Neuronal stem cell (in vitro differentiated cells): Measurements from ENCODE around the gene RAD52.
A peak's percentile ranks its signal among the peaks of the same experiment; 100 is the strongest.

Experiments used
- DNase-seq: peaks from one replicate; pipeline ENCODE4 v3.0.0-alpha.2; 2013; ENCODE audit warnings: low spot score
- H2AFZ ChIP-seq: one replicate; pipeline ENCODE4 v1.6.1; 2013; ENCODE audit warnings: mild to moderate bottlenecking, low read length, inconsistent platforms
- H2AK5ac ChIP-seq: 2 replicates; pipeline ENCODE4 v1.6.1; 2013; ENCODE audit warnings: low read depth, mild to moderate bottlenecking, inconsistent platforms, low read length, moderate library complexity, mixed read lengths
- H2BK120ac ChIP-seq: 2 replicates; pipeline ENCODE4 v1.6.1; 2013; ENCODE audit warnings: low read depth, mild to moderate bottlenecking, inconsistent platforms, low read length, moderate library complexity, mixed read lengths
- H2BK12ac ChIP-seq: one replicate; pipeline ENCODE4 v1.6.1; 2013; ENCODE audit warnings: low read length, inconsistent platforms
- H2BK15ac ChIP-seq: 2 replicates; pipeline ENCODE4 v1.6.1; 2013; ENCODE audit warnings: mild to moderate bottlenecking, low read length, inconsistent platforms, mixed read lengths
- H2BK5ac ChIP-seq: one replicate; pipeline ENCODE4 v1.6.1; 2013; ENCODE audit warnings: inconsistent platforms, mild to moderate bottlenecking, low read length, moderate library complexity
- H3K14ac ChIP-seq: one replicate; pipeline ENCODE4 v1.6.1; 2013; ENCODE audit warnings: low read length, inconsistent platforms
- H3K18ac ChIP-seq: 2 replicates; pipeline ENCODE4 v1.6.1; 2013; ENCODE audit warnings: low read length, inconsistent platforms
- H3K23ac ChIP-seq: 2 replicates; pipeline ENCODE4 v1.6.1; 2013; ENCODE audit warnings: low read depth, mild to moderate bottlenecking, mixed read lengths, low read length, inconsistent platforms; ENCODE audit not compliant: poor library complexity
- H3K27ac ChIP-seq: replicated peaks from 3 replicates; pipeline ENCODE4 v1.5.1; 2013; ENCODE audit warnings: low read length, inconsistent platforms
- H3K27me3 ChIP-seq, 3 experiments: 2 replicates each; pipeline ENCODE4 v1.6.1; 2013; ENCODE audit warnings: low read length in 3 of 3, mild to moderate bottlenecking in 2 of 3, inconsistent platforms in 1 of 3, low read depth in 1 of 3, mixed read lengths in 1 of 3, moderate library complexity in 1 of 3; ENCODE audit not compliant: control insufficient read depth in 3 of 3, insufficient read depth in 3 of 3
- H3K36me3 ChIP-seq, 2 donors: replicated peaks in 1 of 2; 2 replicates each; pipeline ENCODE4 v1.6.1; 2013; ENCODE audit warnings: low read length in 2 of 2; ENCODE audit not compliant: control insufficient read depth in 2 of 2, insufficient read depth in 2 of 2
- H3K4ac ChIP-seq: 2 replicates; pipeline ENCODE4 v1.6.1; 2013; ENCODE audit warnings: inconsistent platforms, mild to moderate bottlenecking, low read length, moderate library complexity
- H3K4me1 ChIP-seq, 2 donors: 1 replicate in 1 of 2; 2 replicates in 1 of 2; pipeline ENCODE4 v1.6.1; 2013; ENCODE audit warnings: low read length in 2 of 2, low read depth in 1 of 2; ENCODE audit not compliant: control insufficient read depth in 2 of 2, insufficient read depth in 1 of 2
- H3K4me2 ChIP-seq: one replicate; pipeline ENCODE4 v1.6.1; 2013; ENCODE audit warnings: mild to moderate bottlenecking, low read length, inconsistent platforms; ENCODE audit not compliant: insufficient read depth, poor library complexity, severe bottlenecking
- H3K4me3 ChIP-seq, 2 donors: 2 replicates each; pipeline ENCODE4 v1.5.1; 2013; ENCODE audit warnings: low read length in 2 of 2, mild to moderate bottlenecking in 2 of 2, inconsistent platforms in 1 of 2, moderate library complexity in 1 of 2
- H3K79me1 ChIP-seq: one replicate; pipeline ENCODE4 v1.6.1; 2013; ENCODE audit warnings: low read depth, mild to moderate bottlenecking, inconsistent platforms, low read length, moderate library complexity
- H3K9ac ChIP-seq: one replicate; pipeline ENCODE4 v1.6.1; 2013; ENCODE audit warnings: mild to moderate bottlenecking, low read depth, low read length, inconsistent platforms; ENCODE audit not compliant: poor library complexity
- H3K9me3 ChIP-seq, 2 donors: replicated peaks in 1 of 2; 2 replicates each; pipeline versions ENCODE3 to v1.6.1; 2013; ENCODE audit warnings: low read length in 2 of 2, mild to moderate bottlenecking in 2 of 2, inconsistent platforms in 1 of 2, low read depth in 1 of 2, mixed read lengths in 1 of 2, moderate library complexity in 1 of 2; ENCODE audit not compliant: control insufficient read depth in 2 of 2, insufficient read depth in 1 of 2
- H4K8ac ChIP-seq: one replicate; pipeline ENCODE4 v1.6.1; 2013; ENCODE audit warnings: low read depth, mild to moderate bottlenecking, inconsistent platforms, low read length, moderate library complexity
- H4K91ac ChIP-seq: one replicate; pipeline ENCODE4 v1.6.1; 2013; ENCODE audit warnings: low read length, low read depth, mild to moderate bottlenecking, inconsistent platforms; ENCODE audit not compliant: poor library complexity
- WGBS, 2 donors: extraction: QIAGEN DNeasy Blood & Tissue Kit; methylation state at CpG; one replicate each; pipeline ENCODE4 v1.1.7; 2013; ENCODE audit warnings: missing lambda C conversion rate in 2 of 2, mixed read lengths in 1 of 2; ENCODE audit not compliant: insufficient read length in 2 of 2, insufficient replicate concordance in 1 of 2; ENCODE audit errors: extremely low coverage in 2 of 2; 5-methylcytosine and 5-hydroxymethylcytosine counted together

RAD52 gene

DNA sequence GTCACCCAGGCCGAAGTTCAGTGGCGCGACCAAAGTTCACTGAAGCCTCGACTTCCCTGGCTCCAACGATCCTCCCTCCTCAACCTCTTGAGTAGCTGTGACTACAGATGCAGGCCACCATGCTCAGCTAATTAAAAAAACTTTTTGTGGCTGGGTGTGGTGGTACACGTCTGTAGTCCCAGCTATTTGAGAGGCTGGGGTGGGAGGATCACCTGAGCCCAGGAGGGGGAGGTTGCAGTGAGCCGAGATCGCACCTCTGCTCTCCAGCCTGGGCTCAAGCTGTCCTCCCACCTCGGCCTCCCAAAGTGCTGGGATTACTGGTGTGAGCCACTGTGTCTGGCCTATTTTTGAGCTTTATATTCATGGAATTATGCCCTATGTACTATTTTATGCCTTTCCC is 18.1 kb upstream of the RAD52 start:
- no peak overlapping the region for H3K14ac ChIP-seq
- H2BK15ac ChIP-seq, result no peak overlapping the region
- H4K91ac ChIP-seq, result no peak overlapping the region
- no peak overlapping the region for H3K4ac ChIP-seq
- no peak overlapping the region for H3K4me3 ChIP-seq
- H2BK120ac ChIP-seq, result no peak overlapping the region
- no peak overlapping the region for H2BK5ac ChIP-seq
- H3K4me1 ChIP-seq, result peaks cover 2 to 10% of the 10 kb centered on the region in 2 donors
- no peak overlapping the region for H3K18ac ChIP-seq
- peak overlapping the region; percentile 80 for H2AFZ ChIP-seq
- no peaks in the 10 kb centered on the region for H3K27me3 ChIP-seq
- H3K9me3 ChIP-seq, result no peaks in the 10 kb centered on the region
- no peaks in the 10 kb centered on the region for H3K79me1 ChIP-seq
- DNase-seq, result no peak
- no peak overlapping the region for H2AK5ac ChIP-seq
- no peak overlapping the region for H4K8ac ChIP-seq
- no CpG with 5 or more reads among the region's 9 CpGs for WGBS, 2 donors
- H3K23ac ChIP-seq, result no peak overlapping the region
- no peaks in the 10 kb centered on the region for H3K36me3 ChIP-seq
- H3K27ac ChIP-seq, result no peak overlapping the region
- no peak overlapping the region for H3K4me2 ChIP-seq
- no peak overlapping the region for H3K9ac ChIP-seq
- no peak overlapping the region for H2BK12ac ChIP-seq

GRCh38 chr12:966724-967123 is 17.2 kb upstream of the RAD52 start:
- no peak for DNase-seq
- Histone ChIP-seq H3K9ac (no peak overlapping the region), H3K23ac (no peak overlapping the region), H2BK5ac (no peak overlapping the region), H2BK12ac (no peak overlapping the region), H3K18ac (no peak overlapping the region), H2BK15ac (no peak overlapping the region), H3K4me3 (no peak overlapping the region), H3K79me1 (no peaks in the 10 kb centered on the region), H2AK5ac (no peak overlapping the region), H3K36me3 (no peaks in the 10 kb centered on the region), H4K91ac (no peak overlapping the region), H3K4me2 (no peak overlapping the region), H2AFZ (no peak overlapping the region), H3K14ac (no peak overlapping the region), H3K4ac (no peak overlapping the region), H2BK120ac (no peak overlapping the region), H4K8ac (no peak overlapping the region), H3K27me3 (no peaks in the 10 kb centered on the region), H3K9me3 (no peaks in the 10 kb centered on the region), H3K4me1 (peaks cover 2 to 10% of the 10 kb centered on the region in 2 donors), H3K27ac (no peak overlapping the region)
- WGBS, 2 donors, result no CpG with 5 or more reads among the region's 6 CpGs

DNA sequence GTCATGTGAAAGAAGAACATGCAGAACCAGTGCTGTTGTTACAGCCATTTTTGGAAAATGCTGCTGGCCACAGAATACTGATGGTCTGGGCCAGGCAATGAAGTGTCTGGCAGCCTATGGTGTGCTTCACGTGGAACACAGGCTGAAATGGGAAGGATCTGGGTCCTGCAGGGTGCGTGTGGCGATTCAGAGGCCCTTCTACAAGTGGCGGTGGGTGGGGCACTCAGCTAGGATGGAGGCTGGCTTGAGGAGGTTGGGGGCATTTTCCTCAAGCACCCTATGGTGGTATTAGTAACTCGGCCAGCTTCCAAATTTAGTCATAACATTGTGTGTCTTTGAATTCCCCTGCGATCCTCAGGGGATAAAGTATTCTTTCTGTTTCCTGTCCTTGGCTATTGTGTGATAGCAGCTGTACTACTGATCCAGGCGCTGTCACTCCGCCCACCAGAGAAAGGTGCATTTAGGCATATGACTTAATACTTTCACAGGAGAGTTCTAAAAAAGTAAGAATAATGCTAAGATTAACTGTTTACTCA is 9.2 kb upstream of the RAD52 start:
- no peak for DNase-seq

DNA sequence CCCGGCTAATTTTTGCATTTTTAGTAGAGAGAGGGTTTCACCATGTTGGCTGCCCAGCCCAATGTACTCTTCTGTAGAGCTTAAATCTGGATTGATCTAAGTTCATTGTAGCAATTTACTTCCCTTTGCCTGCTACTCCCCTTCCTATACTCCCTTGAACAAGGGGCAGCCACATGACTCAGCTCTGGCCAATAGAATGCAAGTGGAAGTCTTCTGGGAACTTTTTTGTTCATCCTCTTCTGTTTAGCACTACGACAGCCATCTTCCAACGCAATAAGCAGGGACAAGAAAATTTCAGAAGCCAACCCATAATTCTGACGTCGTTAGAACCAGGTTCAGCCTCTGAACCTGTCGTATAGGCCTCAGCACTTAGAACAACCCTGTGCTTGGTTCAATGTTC is 6.4 kb upstream of the RAD52 start:
- no CpG with 5 or more reads among the region's 6 CpGs for WGBS, 2 donors
- H3K4me3 ChIP-seq, result no peak overlapping the region
- no peak for DNase-seq
- no peak overlapping the region for H3K18ac ChIP-seq
- no peak overlapping the region for H3K14ac ChIP-seq
- no peak overlapping the region for H4K8ac ChIP-seq
- no peaks in the 10 kb centered on the region for H3K9me3 ChIP-seq
- no peak overlapping the region for H3K4me2 ChIP-seq
- no peak overlapping the region for H2BK120ac ChIP-seq
- H3K23ac ChIP-seq, result no peak overlapping the region
- no peak overlapping the region for H2BK12ac ChIP-seq
- no peak overlapping the region for H3K4ac ChIP-seq
- H3K9ac ChIP-seq, result no peak overlapping the region
- no peak overlapping the region for H2BK5ac ChIP-seq
- no peak overlapping the region for H4K91ac ChIP-seq
- peaks cover 9 to 10% of the 10 kb centered on the region in 2 donors for H3K4me1 ChIP-seq
- no peaks in the 10 kb centered on the region for H3K36me3 ChIP-seq
- no peak overlapping the region for H2BK15ac ChIP-seq
- H3K27me3 ChIP-seq, result no peaks in the 10 kb centered on the region
- no peak overlapping the region for H3K27ac ChIP-seq
- no peaks in the 10 kb centered on the region for H3K79me1 ChIP-seq
- H2AFZ ChIP-seq, result peak overlapping the region; percentile 13
- no peak overlapping the region for H2AK5ac ChIP-seq

More for the DNA sequence above, 9.2 kb upstream of the RAD52 start:
- Histone ChIP-seq H3K4me1 (peaks cover 7 to 9% of the 10 kb centered on the region in 2 donors), H4K8ac (no peak overlapping the region), H4K91ac (no peak overlapping the region), H2BK5ac (no peak overlapping the region), H3K79me1 (no peaks in the 10 kb centered on the region), H3K4me2 (no peak overlapping the region), H3K4me3 (no peak overlapping the region), H3K27me3 (no peaks in the 10 kb centered on the region), H3K9ac (no peak overlapping the region), H3K36me3 (no peaks in the 10 kb centered on the region), H3K18ac (peak overlapping the region; percentile 0), H2AK5ac (no peak overlapping the region), H3K9me3 (no peaks in the 10 kb centered on the region), H3K4ac (no peak overlapping the region), H3K27ac (peak overlapping the region; percentile 18), H2BK12ac (no peak overlapping the region), H2BK120ac (no peak overlapping the region), H2AFZ (peak overlapping the region; percentile 73), H3K23ac (no peak overlapping the region), H3K14ac (no peak overlapping the region), H2BK15ac (no peak overlapping the region)
- no CpG with 5 or more reads among the region's 8 CpGs for WGBS, 2 donors
